ENCODE measurements around the gene DUSP6.

DUSP6 gene

DNA sequence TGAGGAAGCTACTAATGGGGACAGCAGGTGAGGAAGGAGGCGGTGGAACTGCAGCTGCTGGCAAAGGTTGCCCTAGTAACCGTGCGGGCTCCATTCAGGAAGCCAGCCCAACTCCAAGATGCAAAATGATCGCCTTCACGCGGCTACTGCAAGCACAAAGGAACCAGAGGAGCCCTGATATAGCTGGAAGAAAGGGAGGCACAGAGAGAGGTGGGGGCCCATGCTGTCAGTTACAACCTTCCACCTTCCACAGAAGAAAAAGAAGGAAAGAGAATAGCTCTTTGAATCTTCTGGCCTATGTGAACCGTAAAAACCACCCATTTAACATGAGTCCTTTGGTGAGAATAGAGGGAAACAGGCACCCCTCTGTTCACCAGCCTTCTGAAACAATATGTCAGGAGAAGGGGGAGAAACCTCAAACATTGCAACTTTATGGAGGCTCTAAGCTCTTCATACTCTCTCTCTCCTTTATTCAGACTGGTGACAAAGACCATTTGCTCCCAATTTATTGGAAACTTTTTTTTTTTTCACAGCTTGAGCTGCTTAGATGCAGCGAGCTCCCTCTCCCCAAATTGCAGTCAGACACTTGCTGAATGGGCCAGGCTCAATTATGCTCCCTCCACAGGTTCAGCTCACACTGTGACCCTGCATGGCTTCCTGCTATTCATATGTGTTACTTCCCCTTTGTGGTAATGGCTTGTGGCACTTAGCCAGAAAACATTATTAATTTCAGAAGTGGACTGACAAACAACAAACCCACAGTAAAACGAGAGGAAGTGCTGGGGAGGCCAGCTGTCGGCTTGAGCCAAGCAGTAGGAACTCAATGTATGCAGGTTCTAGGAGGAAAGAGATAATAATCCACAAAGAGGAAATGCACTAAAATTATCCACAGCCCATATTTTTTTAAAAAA is 6.2 kb downstream of the DUSP6 start:
- Histone ChIP-seq H3K27ac (replicated peaks; ENCODE audit: low read length) (peak overlapping the region; percentile 79), H3K36me3 (replicated peaks in 1 of 2; ENCODE audit: control insufficient read depth in 2 of 2, insufficient read depth in 2 of 2, low read length in 2 of 2) (peaks cover 0 to 44% of the 10 kb centered on the region in 2 donors), H3K4me2 (ENCODE audit: insufficient read depth, low read length, poor library complexity, severe bottlenecking) (peak overlapping the region; percentile 48), H2AK5ac (ENCODE audit: low read depth, low read length) (no peak overlapping the region), H3K14ac (ENCODE audit: low read length) (no peak overlapping the region), H4K91ac (ENCODE audit: low read depth, low read length, poor library complexity) (no peak overlapping the region), H4K8ac (ENCODE audit: low read depth, low read length) (no peak overlapping the region), H3K4me1 (ENCODE audit: control insufficient read depth in 2 of 2, insufficient read depth in 1 of 2, low read depth in 1 of 2, low read length in 2 of 2) (peaks cover 39 to 40% of the 10 kb centered on the region in 2 donors), H2BK12ac (ENCODE audit: low read length) (no peak overlapping the region), H3K9me3 (replicated peaks in 1 of 2; ENCODE audit: control insufficient read depth in 2 of 2, insufficient read depth in 1 of 2, low read depth in 1 of 2, low read length in 2 of 2) (peaks cover 0 to 2% of the 10 kb centered on the region in 2 donors), H2AFZ (ENCODE audit: low read length) (no peak overlapping the region), H3K23ac (ENCODE audit: low read depth, low read length, poor library complexity) (no peak overlapping the region), H2BK120ac (ENCODE audit: low read depth, low read length) (no peak overlapping the region), H3K79me1 (ENCODE audit: low read depth, low read length) (peaks cover 4% of the 10 kb centered on the region), H3K4ac (ENCODE audit: low read length) (no peak overlapping the region), H3K18ac (ENCODE audit: low read length) (no peak overlapping the region), H2BK5ac (ENCODE audit: low read length) (no peak overlapping the region), H3K4me3 (ENCODE audit: low read length in 2 of 2) (peak overlapping the region in 1 of 2 donors; percentile 7), H3K27me3 (ENCODE audit: control insufficient read depth in 3 of 3, insufficient read depth in 3 of 3, low read depth in 1 of 3, low read length in 3 of 3) (peaks cover 0 to 6% (median 0%) of the 10 kb centered on the region in 3 experiments), H3K9ac (ENCODE audit: low read depth, low read length, poor library complexity) (no peak overlapping the region), H2BK15ac (ENCODE audit: low read length) (no peak overlapping the region)
- no CpG with 5 or more reads among the region's 10 CpGs for WGBS, 2 donors (ENCODE audit: extremely low coverage in 2 of 2, insufficient read length in 2 of 2, insufficient replicate concordance in 1 of 2)
- DNase-seq (ENCODE audit: low spot score) = peak; percentile 67

DNA sequence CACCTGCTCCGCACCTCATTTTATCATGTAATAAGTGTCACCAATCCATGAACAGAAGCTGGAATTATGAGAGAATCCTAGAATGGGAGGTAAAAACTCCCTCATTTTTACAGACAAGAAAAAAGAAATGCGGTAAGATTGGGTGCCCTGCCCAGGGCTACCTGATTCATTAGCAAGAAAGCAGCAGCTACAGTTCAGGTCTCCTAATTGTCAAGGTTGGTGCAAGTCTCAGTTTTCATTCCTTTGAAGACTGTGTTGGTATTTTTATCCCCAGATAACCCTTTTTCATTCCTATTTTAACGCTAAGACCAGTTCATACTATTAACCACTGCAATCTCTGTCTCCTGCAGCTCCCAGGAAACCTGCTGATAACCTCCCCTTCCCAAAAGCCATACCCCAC is 6.9 kb downstream of the DUSP6 start:
- Histone ChIP-seq H3K9me3 (replicated peaks in 1 of 2; ENCODE audit: control insufficient read depth in 2 of 2, insufficient read depth in 1 of 2, low read depth in 1 of 2, low read length in 2 of 2) (peaks cover 0 to 2% of the 10 kb centered on the region in 2 donors), H2AK5ac (ENCODE audit: low read depth, low read length) (no peak overlapping the region), H2BK120ac (ENCODE audit: low read depth, low read length) (no peak overlapping the region), H3K23ac (ENCODE audit: low read depth, low read length, poor library complexity) (no peak overlapping the region), H4K8ac (ENCODE audit: low read depth, low read length) (no peak overlapping the region), H3K14ac (ENCODE audit: low read length) (no peak overlapping the region), H2BK15ac (ENCODE audit: low read length) (no peak overlapping the region), H3K27me3 (ENCODE audit: control insufficient read depth in 3 of 3, insufficient read depth in 3 of 3, low read depth in 1 of 3, low read length in 3 of 3) (no peaks in the 10 kb centered on the region), H3K4ac (ENCODE audit: low read length) (no peak overlapping the region), H2BK5ac (ENCODE audit: low read length) (no peak overlapping the region), H3K4me2 (ENCODE audit: insufficient read depth, low read length, poor library complexity, severe bottlenecking) (peak overlapping the region; percentile 48), H3K27ac (replicated peaks; ENCODE audit: low read length) (peak overlapping the region; percentile 79), H4K91ac (ENCODE audit: low read depth, low read length, poor library complexity) (no peak overlapping the region), H3K9ac (ENCODE audit: low read depth, low read length, poor library complexity) (no peak overlapping the region), H3K4me1 (ENCODE audit: control insufficient read depth in 2 of 2, insufficient read depth in 1 of 2, low read depth in 1 of 2, low read length in 2 of 2) (peaks cover 33 to 40% of the 10 kb centered on the region in 2 donors), H3K18ac (ENCODE audit: low read length) (no peak overlapping the region), H3K36me3 (replicated peaks in 1 of 2; ENCODE audit: control insufficient read depth in 2 of 2, insufficient read depth in 2 of 2, low read length in 2 of 2) (peaks cover 0 to 37% of the 10 kb centered on the region in 2 donors), H3K79me1 (ENCODE audit: low read depth, low read length) (no peaks in the 10 kb centered on the region), H3K4me3 (ENCODE audit: low read length in 2 of 2) (no peak overlapping the region), H2BK12ac (ENCODE audit: low read length) (no peak overlapping the region), H2AFZ (ENCODE audit: low read length) (no peak overlapping the region)
- no CpG with 5 or more reads among the region's 3 CpGs for WGBS, 2 donors (ENCODE audit: extremely low coverage in 2 of 2, insufficient read length in 2 of 2, insufficient replicate concordance in 1 of 2)
- no peak for DNase-seq (ENCODE audit: low spot score)

DNA sequence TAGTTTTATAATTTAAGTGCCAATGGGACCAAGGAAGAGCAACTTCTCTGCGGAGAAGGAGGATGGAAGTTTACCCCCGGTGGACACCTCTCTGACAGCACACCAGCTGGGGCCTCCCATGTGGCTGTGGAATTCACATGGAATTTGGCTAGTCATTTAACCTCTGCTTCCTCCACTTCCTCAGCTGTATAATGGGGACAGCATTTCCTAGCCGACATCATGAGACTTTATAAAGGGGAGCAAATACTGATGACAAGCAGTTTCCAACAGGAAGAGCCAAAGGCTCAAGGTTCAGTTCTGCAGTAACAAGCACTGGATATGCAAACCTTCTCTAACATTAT is 7.5 kb downstream of the DUSP6 start:
- no peak overlapping the region for H3K23ac ChIP-seq (ENCODE audit: low read depth, low read length, poor library complexity)
- H2BK12ac ChIP-seq (ENCODE audit: low read length) = no peak overlapping the region
- no peak overlapping the region for H3K9ac ChIP-seq (ENCODE audit: low read depth, low read length, poor library complexity)
- no peak overlapping the region for H2BK15ac ChIP-seq (ENCODE audit: low read length)
- H2BK5ac ChIP-seq (ENCODE audit: low read length) = no peak overlapping the region
- peaks cover 0 to 2% of the 10 kb centered on the region in 2 donors for H3K9me3 ChIP-seq (replicated peaks in 1 of 2; ENCODE audit: control insufficient read depth in 2 of 2, insufficient read depth in 1 of 2, low read depth in 1 of 2, low read length in 2 of 2)
- peaks cover 0 to 31% of the 10 kb centered on the region in 2 donors for H3K36me3 ChIP-seq (replicated peaks in 1 of 2; ENCODE audit: control insufficient read depth in 2 of 2, insufficient read depth in 2 of 2, low read length in 2 of 2)
- H3K4me2 ChIP-seq (ENCODE audit: insufficient read depth, low read length, poor library complexity, severe bottlenecking) = no peak overlapping the region
- no peak overlapping the region for H4K91ac ChIP-seq (ENCODE audit: low read depth, low read length, poor library complexity)
- no peak overlapping the region for H3K18ac ChIP-seq (ENCODE audit: low read length)
- peak overlapping the region; percentile 26 for H2AK5ac ChIP-seq (ENCODE audit: low read depth, low read length)
- H3K79me1 ChIP-seq (ENCODE audit: low read depth, low read length) = no peaks in the 10 kb centered on the region
- H3K27ac ChIP-seq (replicated peaks; ENCODE audit: low read length) = no peak overlapping the region
- no peaks in the 10 kb centered on the region for H3K27me3 ChIP-seq (ENCODE audit: control insufficient read depth in 3 of 3, insufficient read depth in 3 of 3, low read depth in 1 of 3, low read length in 3 of 3)
- no peak overlapping the region for H3K14ac ChIP-seq (ENCODE audit: low read length)
- WGBS, 2 donors (ENCODE audit: extremely low coverage in 2 of 2, insufficient read length in 2 of 2, insufficient replicate concordance in 1 of 2) = no CpG with 5 or more reads among the region's 3 CpGs
- no peak overlapping the region for H2BK120ac ChIP-seq (ENCODE audit: low read depth, low read length)
- H3K4ac ChIP-seq (ENCODE audit: low read length) = no peak overlapping the region
- H3K4me3 ChIP-seq (ENCODE audit: low read length in 2 of 2) = no peak overlapping the region
- no peak for DNase-seq (ENCODE audit: low spot score)
- H4K8ac ChIP-seq (ENCODE audit: low read depth, low read length) = no peak overlapping the region
- no peak overlapping the region for H2AFZ ChIP-seq (ENCODE audit: low read length)
- peaks cover 29 to 40% of the 10 kb centered on the region in 2 donors for H3K4me1 ChIP-seq (ENCODE audit: control insufficient read depth in 2 of 2, insufficient read depth in 1 of 2, low read depth in 1 of 2, low read length in 2 of 2)

DNA sequence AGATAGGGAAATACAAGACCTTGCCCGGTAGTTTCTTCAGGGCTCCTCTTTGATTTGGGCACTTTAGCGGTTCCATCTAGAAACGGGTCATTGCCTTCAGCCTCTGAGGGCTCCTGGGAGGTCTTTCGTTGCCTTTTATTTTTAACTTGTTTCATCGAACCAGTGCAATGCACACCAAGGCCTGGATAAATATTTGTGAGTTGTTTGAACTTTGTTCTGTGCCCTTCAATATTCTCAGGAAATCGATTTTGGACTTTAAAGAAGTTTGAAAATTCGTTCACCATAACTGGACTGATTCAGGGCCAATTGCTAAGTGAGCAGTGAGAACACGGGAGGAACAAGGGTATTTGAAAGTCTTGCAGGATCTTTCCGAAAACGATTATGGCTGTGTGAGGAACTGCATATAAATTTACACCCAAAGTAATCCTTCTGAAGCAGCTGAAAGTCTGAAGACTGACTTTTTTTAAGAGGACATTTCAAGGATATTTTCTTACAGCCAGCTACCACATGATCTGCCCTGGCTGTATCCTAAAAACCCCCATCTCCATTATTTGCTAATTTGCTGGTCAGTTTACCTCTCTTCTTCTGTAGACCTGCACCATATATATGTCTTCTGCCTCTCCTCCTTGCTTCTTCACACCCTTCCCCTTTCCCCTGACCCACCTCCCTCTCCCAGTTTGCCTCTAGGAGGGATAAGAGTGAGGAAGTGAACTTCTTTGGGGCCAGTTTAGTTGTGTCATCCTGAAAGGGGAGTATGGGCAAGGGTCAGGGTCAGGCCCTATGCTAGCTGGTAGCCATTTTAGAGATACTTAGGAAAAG is 8.0 kb downstream of the DUSP6 start:
- Histone ChIP-seq H2BK15ac (ENCODE audit: low read length) (no peak overlapping the region), H4K91ac (ENCODE audit: low read depth, low read length, poor library complexity) (no peak overlapping the region), H3K4ac (ENCODE audit: low read length) (no peak overlapping the region), H3K36me3 (replicated peaks in 1 of 2; ENCODE audit: control insufficient read depth in 2 of 2, insufficient read depth in 2 of 2, low read length in 2 of 2) (peaks cover 0 to 25% of the 10 kb centered on the region in 2 donors), H3K18ac (ENCODE audit: low read length) (peak overlapping the region; percentile 11), H3K14ac (ENCODE audit: low read length) (no peak overlapping the region), H3K23ac (ENCODE audit: low read depth, low read length, poor library complexity) (no peak overlapping the region), H2AFZ (ENCODE audit: low read length) (no peak overlapping the region), H2BK120ac (ENCODE audit: low read depth, low read length) (no peak overlapping the region), H3K27me3 (ENCODE audit: control insufficient read depth in 3 of 3, insufficient read depth in 3 of 3, low read depth in 1 of 3, low read length in 3 of 3) (no peaks in the 10 kb centered on the region), H3K9me3 (replicated peaks in 1 of 2; ENCODE audit: control insufficient read depth in 2 of 2, insufficient read depth in 1 of 2, low read depth in 1 of 2, low read length in 2 of 2) (peaks cover 0 to 2% of the 10 kb centered on the region in 2 donors), H3K9ac (ENCODE audit: low read depth, low read length, poor library complexity) (no peak overlapping the region), H2BK12ac (ENCODE audit: low read length) (no peak overlapping the region), H3K4me2 (ENCODE audit: insufficient read depth, low read length, poor library complexity, severe bottlenecking) (no peak overlapping the region), H2AK5ac (ENCODE audit: low read depth, low read length) (peak overlapping the region; percentile 26), H3K4me3 (ENCODE audit: low read length in 2 of 2) (no peak overlapping the region), H3K27ac (replicated peaks; ENCODE audit: low read length) (no peak overlapping the region), H4K8ac (ENCODE audit: low read depth, low read length) (no peak overlapping the region), H3K4me1 (ENCODE audit: control insufficient read depth in 2 of 2, insufficient read depth in 1 of 2, low read depth in 1 of 2, low read length in 2 of 2) (peaks cover 28 to 42% of the 10 kb centered on the region in 2 donors), H3K79me1 (ENCODE audit: low read depth, low read length) (no peaks in the 10 kb centered on the region), H2BK5ac (ENCODE audit: low read length) (no peak overlapping the region)
- WGBS, 2 donors (ENCODE audit: extremely low coverage in 2 of 2, insufficient read length in 2 of 2, insufficient replicate concordance in 1 of 2) = no CpG with 5 or more reads among the region's 10 CpGs
- no peak for DNase-seq (ENCODE audit: low spot score)
